ENCODE results near the gene HDHD2.
A peak's percentile ranks its signal among the peaks of the same experiment; 100 is the strongest.
"Not testable (repeated sequence)": the region's sequence is repeated elsewhere in the genome, so short reads cannot be mapped to it uniquely, and the experiment has no call there.

The HDHD2 gene

DNA sequence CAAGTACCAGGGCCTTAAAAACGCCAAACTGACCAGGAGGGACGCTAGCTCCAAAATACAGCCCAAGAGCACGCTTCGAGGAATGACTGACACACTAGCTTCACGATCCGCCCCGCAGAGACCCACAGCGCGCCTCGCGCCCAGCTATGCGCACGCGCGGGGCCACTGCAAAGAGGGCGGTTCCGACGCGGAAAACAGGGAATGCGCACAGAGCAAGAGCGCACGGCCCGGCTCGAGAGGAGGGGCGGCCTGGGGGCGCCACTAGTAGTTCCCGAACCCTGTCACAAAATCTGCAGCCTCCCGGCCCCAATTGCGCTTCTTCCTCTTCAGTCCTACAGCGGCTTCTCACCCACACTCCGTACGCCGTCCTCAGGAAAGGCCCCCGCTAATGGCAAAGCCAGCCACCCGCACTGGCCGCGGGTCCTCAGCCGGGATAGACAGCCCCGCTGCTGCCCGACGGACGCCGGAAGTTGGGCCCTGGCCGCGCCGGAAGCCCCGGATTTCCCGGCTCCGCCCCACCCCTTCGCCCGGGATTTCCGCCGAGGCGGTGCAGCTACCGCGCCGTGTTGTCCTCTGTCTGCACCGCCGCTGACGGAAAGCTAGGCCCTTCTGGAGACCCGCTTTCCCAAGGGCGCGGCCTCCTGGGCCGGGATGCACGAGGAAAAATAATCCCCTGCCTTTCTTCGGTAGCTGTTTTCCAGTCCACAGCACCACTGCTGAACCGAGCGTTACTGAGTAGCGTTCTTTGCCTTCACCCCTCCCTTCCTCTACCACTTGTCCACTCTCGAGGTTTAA lies at the start of gene HDHD2:
Gene HDHD2, minus strand, starts transcription at position 472 of the 795 bp plus-strand sequence. CDS start 14,061 bp downstream, outside the sequence.
- Histone ChIP-seq H3K36me3 (ENCODE audit: control insufficient read depth, insufficient read depth, low read length, severe bottlenecking) (peaks cover 19% of the 10 kb centered on the region), H3K4me3 (ENCODE audit: low read length) (peak within 1 kb of the TSS; percentile 93), H3K4me1 (ENCODE audit: control insufficient read depth, insufficient read depth, low read length) (peaks cover 19% of the 10 kb centered on the region), H3K9ac (ENCODE audit: low read length) (peak within 1 kb of the TSS; percentile 93), H3K9me3 (ENCODE audit: control insufficient read depth, low read length) (no peaks in the 10 kb centered on the region), H3K27me3 (replicated peaks; ENCODE audit: control insufficient read depth, insufficient read depth, low read length) (no peaks in the 10 kb centered on the region)
- peak; percentile 93 for DNase-seq (ENCODE audit: low read depth)

DNA sequence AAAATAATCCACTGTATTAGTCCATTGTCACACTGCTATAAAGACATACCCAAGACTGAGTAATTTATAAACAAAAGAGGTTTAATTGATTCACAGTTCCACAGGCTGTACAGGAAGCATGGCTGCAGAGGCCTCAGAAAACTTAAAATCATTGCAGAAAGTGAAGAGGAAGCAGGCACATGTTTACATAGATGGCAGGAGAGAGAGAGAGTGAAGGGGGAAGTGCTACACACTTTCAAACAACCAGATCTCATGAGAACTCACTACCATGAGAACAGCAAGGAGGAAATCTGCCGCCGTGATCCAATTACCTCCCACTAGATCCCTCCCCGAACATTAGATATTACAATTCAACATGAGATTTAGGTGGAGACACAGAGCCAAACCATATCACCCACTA lies 45.7 kb upstream of the HDHD2 start:
- H3K4me3 ChIP-seq (ENCODE audit: low read length); H3K27me3 ChIP-seq (replicated peaks; ENCODE audit: control insufficient read depth, insufficient read depth, low read length); H3K9ac ChIP-seq (ENCODE audit: low read length); H3K9me3 ChIP-seq (ENCODE audit: control insufficient read depth, low read length); H3K4me1 ChIP-seq (ENCODE audit: control insufficient read depth, insufficient read depth, low read length); H3K36me3 ChIP-seq (ENCODE audit: control insufficient read depth, insufficient read depth, low read length, severe bottlenecking); DNase-seq (ENCODE audit: low read depth): not testable (repeated sequence)

GRCh38 chr18:47191961-47192360 lies 41.7 kb upstream of the HDHD2 start:
- no peak overlapping the region for H3K4me3 ChIP-seq (ENCODE audit: low read length)
- no peak for DNase-seq (ENCODE audit: low read depth)
- no peaks in the 10 kb centered on the region for H3K36me3 ChIP-seq (ENCODE audit: control insufficient read depth, insufficient read depth, low read length, severe bottlenecking)
- H3K9ac ChIP-seq (ENCODE audit: low read length): no peak overlapping the region
- no peaks in the 10 kb centered on the region for H3K9me3 ChIP-seq (ENCODE audit: control insufficient read depth, low read length)
- no peaks in the 10 kb centered on the region for H3K4me1 ChIP-seq (ENCODE audit: control insufficient read depth, insufficient read depth, low read length)
- H3K27me3 ChIP-seq (replicated peaks; ENCODE audit: control insufficient read depth, insufficient read depth, low read length): no peaks in the 10 kb centered on the region

- no peak overlapping the region for H3K9ac ChIP-seq (ENCODE audit: low read length)
- H3K4me3 ChIP-seq (ENCODE audit: low read length): no peak overlapping the region
- H3K36me3 ChIP-seq (ENCODE audit: control insufficient read depth, insufficient read depth, low read length, severe bottlenecking): no peaks in the 10 kb centered on the region
- peaks cover 6% of the 10 kb centered on the region for H3K9me3 ChIP-seq (ENCODE audit: control insufficient read depth, low read length)
- no peaks in the 10 kb centered on the region for H3K4me1 ChIP-seq (ENCODE audit: control insufficient read depth, insufficient read depth, low read length)
- H3K27me3 ChIP-seq (replicated peaks; ENCODE audit: control insufficient read depth, insufficient read depth, low read length): no peaks in the 10 kb centered on the region
- no peak for DNase-seq (ENCODE audit: low read depth)
Measured at GRCh38 chr18:47187721-47188120, 37.4 kb upstream of the HDHD2 start.

DNA sequence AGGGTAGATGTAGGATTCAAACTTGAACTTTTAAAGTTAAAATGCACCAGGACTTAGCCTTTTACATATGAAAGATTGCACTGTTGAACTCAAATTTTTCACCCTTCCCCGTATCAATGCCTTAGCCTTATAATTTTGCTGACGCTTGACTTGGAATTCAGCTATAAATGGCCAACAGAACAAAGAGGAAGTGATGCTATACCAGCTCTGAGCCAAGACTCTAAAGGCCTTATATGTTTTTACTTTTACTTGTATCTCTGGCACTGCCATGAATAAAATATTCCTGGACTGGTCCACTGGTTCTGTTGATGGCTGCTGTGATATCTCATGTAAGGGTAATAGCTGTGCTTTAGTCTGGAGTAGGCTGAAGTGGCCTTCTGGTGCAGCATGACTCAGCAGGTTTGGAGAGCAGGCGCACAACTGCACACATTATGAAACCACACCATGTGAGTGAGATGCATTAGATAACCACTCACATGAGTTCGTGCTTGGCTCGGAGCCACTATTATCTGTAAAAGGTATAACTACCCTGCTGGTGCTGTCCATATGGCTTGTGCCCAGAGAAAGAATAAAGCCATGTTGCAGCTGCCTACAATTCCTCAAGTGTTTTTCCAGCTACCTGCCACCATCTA lies 34.2 kb upstream of the HDHD2 start:
- H3K4me1 ChIP-seq (ENCODE audit: control insufficient read depth, insufficient read depth, low read length): no peaks in the 10 kb centered on the region
- peaks cover 6% of the 10 kb centered on the region for H3K9me3 ChIP-seq (ENCODE audit: control insufficient read depth, low read length)
- H3K4me3 ChIP-seq (ENCODE audit: low read length): no peak overlapping the region
- H3K27me3 ChIP-seq (replicated peaks; ENCODE audit: control insufficient read depth, insufficient read depth, low read length): peaks cover 10% of the 10 kb centered on the region
- DNase-seq (ENCODE audit: low read depth): peak; percentile 2
- H3K36me3 ChIP-seq (ENCODE audit: control insufficient read depth, insufficient read depth, low read length, severe bottlenecking): no peaks in the 10 kb centered on the region
- H3K9ac ChIP-seq (ENCODE audit: low read length): no peak overlapping the region

DNA sequence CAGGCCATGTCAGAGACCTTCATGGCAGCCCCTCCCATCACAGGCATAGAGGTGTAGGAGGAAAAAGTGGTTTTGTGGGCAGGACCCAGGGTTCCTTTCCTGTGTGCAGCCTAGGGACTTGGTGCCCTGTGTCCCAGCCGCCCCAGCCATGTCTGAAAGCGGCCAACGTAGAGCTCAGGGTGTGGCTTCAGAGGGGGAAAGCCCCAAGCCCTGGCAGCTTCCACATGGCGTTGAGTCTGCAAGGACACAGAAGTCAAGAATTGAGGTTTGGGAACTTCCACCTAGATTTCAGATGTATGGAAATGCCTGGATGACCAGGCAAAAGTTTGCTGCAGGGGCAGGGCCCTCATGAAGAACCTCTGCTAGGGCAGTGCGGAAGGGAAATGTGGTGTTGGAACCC lies 31.9 kb upstream of the HDHD2 start:
- peaks cover 10% of the 10 kb centered on the region for H3K27me3 ChIP-seq (replicated peaks; ENCODE audit: control insufficient read depth, insufficient read depth, low read length)
- H3K9ac ChIP-seq (ENCODE audit: low read length); H3K4me1 ChIP-seq (ENCODE audit: control insufficient read depth, insufficient read depth, low read length); DNase-seq (ENCODE audit: low read depth); H3K36me3 ChIP-seq (ENCODE audit: control insufficient read depth, insufficient read depth, low read length, severe bottlenecking); H3K4me3 ChIP-seq (ENCODE audit: low read length); H3K9me3 ChIP-seq (ENCODE audit: control insufficient read depth, low read length): not testable (repeated sequence)

GRCh38 chr18:47180765-47181164 lies 30.5 kb upstream of the HDHD2 start:
- no peak overlapping the region for H3K4me3 ChIP-seq (ENCODE audit: low read length)
- no peak overlapping the region for H3K9ac ChIP-seq (ENCODE audit: low read length)
- no peaks in the 10 kb centered on the region for H3K4me1 ChIP-seq (ENCODE audit: control insufficient read depth, insufficient read depth, low read length)
- peaks cover 6% of the 10 kb centered on the region for H3K9me3 ChIP-seq (ENCODE audit: control insufficient read depth, low read length)
- DNase-seq (ENCODE audit: low read depth): no peak
- H3K36me3 ChIP-seq (ENCODE audit: control insufficient read depth, insufficient read depth, low read length, severe bottlenecking): no peaks in the 10 kb centered on the region
- peaks cover 10% of the 10 kb centered on the region for H3K27me3 ChIP-seq (replicated peaks; ENCODE audit: control insufficient read depth, insufficient read depth, low read length)

DNA sequence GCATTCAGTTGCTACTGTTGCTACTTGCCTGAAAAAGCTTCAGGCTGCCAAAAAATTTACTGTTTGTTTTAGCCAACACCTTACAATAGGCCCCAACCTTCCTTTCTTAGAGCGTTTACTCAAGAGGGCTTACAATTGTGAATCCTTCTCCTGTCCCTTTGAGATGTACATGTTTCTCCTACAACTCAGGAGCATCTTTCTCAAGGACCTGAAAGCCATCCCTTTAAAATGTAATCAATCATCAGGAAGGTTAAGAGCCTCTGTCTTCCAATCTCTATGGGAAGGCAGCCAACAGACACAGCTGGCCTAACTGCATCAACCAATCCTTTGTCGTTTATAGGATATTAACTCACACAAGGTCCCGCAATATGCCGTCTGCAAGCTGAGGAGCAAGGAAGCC lies 29.2 kb upstream of the HDHD2 start:
- no peak overlapping the region for H3K4me3 ChIP-seq (ENCODE audit: low read length)
- no peak for DNase-seq (ENCODE audit: low read depth)
- no peaks in the 10 kb centered on the region for H3K36me3 ChIP-seq (ENCODE audit: control insufficient read depth, insufficient read depth, low read length, severe bottlenecking)

GRCh38 chr18:47175898-47176575 lies 25.7 kb upstream of the HDHD2 start, which contains the start of gene IER3IP1:
IER3IP1 (minus strand) TSS chr18:47176364; CDS start chr18:47176277, 87 bp downstream.
- Histone ChIP-seq H3K36me3 (ENCODE audit: control insufficient read depth, insufficient read depth, low read length, severe bottlenecking) (peaks cover 4% of the 10 kb centered on the region), H3K9ac (ENCODE audit: low read length) (peak within 1 kb of the TSS; percentile 97), H3K9me3 (ENCODE audit: control insufficient read depth, low read length) (no peaks in the 10 kb centered on the region), H3K4me3 (ENCODE audit: low read length) (peak within 1 kb of the TSS; percentile 98), H3K27me3 (replicated peaks; ENCODE audit: control insufficient read depth, insufficient read depth, low read length) (peaks cover 10% of the 10 kb centered on the region), H3K4me1 (ENCODE audit: control insufficient read depth, insufficient read depth, low read length) (peaks cover 8% of the 10 kb centered on the region)
- DNase-seq (ENCODE audit: low read depth): peak; percentile 96

More for the DNA sequence above, 29.2 kb upstream of the HDHD2 start:
- Histone ChIP-seq H3K9me3 (ENCODE audit: control insufficient read depth, low read length) (peaks cover 3% of the 10 kb centered on the region), H3K4me1 (ENCODE audit: control insufficient read depth, insufficient read depth, low read length) (peaks cover 7% of the 10 kb centered on the region), H3K27me3 (replicated peaks; ENCODE audit: control insufficient read depth, insufficient read depth, low read length) (peaks cover 10% of the 10 kb centered on the region), H3K9ac (ENCODE audit: low read length) (no peak overlapping the region)

GRCh38 chr18:47175283-47175897 lies 25.1 kb upstream of the HDHD2 start:
- Histone ChIP-seq H3K36me3 (ENCODE audit: control insufficient read depth, insufficient read depth, low read length, severe bottlenecking) (peaks cover 4% of the 10 kb centered on the region), H3K9me3 (ENCODE audit: control insufficient read depth, low read length) (no peaks in the 10 kb centered on the region), H3K9ac (ENCODE audit: low read length) (peak overlapping the region; percentile 97), H3K27me3 (replicated peaks; ENCODE audit: control insufficient read depth, insufficient read depth, low read length) (peaks cover 8% of the 10 kb centered on the region), H3K4me3 (ENCODE audit: low read length) (peak overlapping the region; percentile 98), H3K4me1 (ENCODE audit: control insufficient read depth, insufficient read depth, low read length) (peaks cover 8% of the 10 kb centered on the region)
- DNase-seq (ENCODE audit: low read depth): peak; percentile 51

All from adipocyte (in vitro differentiated cells).